ENCODE measurements around the gene TGM3.

GRCh38 chr20:2293486-2293885, 2.3 kb upstream of the TGM3 start:
- TF ChIP-seq CTCF (IDR thresholded peaks at IDR 0.05) (no peak), NFATC4 (CRISPR knock-in tag; IDR thresholded peaks at IDR 0.05) (no peak)
